ENCODE results near the gene ATXN7. TPM values are rescaled to one million over a fixed set of nuclear protein-coding genes. Genes with fewer than 3 reads are reported as not detected.

ATXN7 gene
- total RNA-seq, 4 donors from 2014 or later: 44.8 to 113 (median 51.0) TPM

DNA sequence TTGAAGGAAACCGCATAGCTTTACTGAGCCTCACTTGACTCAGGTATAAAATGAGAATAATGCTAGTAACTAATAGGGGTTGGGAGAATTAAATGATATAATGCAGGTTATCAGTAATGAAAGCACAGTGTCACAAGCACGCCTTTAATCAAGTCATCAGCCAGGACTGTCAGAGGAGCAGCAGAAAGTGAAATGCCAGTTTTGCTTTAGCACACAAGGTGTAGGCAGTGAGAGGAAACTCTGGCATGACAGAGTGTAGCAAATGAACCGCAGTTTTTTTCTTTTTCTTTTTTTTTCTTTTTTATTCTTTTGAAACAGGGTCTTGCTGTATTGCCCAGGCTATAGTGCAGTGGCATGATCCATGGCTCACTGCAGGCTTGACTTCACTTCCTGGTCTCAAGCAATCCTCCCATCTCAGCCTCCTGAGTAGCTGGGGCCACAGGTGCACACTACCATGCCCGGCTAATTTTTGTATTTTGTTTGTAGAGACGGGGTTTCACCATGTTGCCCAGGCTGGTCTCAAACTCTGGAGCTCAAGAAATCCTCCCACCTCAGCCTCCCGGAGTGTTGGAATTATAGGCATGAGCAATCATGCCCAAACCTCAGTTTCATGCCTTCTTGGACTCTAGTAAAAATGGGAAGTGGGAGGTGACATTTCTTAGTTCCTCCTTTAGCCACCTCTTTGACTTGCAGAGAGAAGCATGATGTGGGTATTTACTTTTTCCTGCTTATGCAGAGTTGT, 58.2 kb downstream of the ATXN7 start:
- H3K27ac ChIP-seq: no peak overlapping the region

DNA sequence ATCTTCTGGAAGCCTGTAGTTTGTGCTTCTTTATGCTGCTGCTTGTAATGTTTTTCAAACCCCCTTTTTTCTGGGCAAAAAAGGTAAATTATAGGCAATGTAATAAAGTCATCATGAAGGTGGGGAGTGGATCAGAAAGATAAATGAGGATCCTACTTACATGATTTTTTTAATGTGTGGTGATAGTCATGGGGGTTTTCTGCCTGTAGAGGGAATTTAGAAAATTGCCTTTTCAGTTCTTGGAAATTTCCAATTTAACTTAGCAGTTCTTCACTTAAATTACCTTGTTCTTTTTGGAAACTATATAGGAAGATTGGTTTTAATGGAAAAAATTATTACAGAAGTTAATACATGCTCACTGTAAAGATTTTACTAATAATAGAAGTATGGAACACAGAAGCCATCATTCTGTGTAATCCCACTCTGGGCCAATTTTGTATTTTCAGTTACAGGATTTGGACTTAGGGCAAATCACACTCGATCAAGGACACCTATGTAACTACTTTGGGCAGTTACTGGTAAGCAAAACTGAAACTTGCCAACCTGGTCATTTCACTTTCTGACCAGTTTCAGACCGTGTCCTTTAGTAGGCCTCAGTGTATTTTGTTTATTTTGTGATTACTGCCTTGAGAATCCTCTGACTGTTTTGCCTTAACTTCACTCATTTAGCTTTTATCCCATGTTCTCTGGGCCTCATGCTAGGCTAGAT, 59.0 kb downstream of the ATXN7 start:
- Histone ChIP-seq H3K27me3 (no peaks in the 10 kb centered on the region), H3K4me1 (peaks cover 0 to 3% (median 0%) of the 10 kb centered on the region in 4 donors), H3K27ac (no peak overlapping the region), H3K4me3 (no peak overlapping the region), H3K36me3 (peaks cover 0 to 18% (median 0%) of the 10 kb centered on the region in 4 donors), H3K9me3 (no peaks in the 10 kb centered on the region)
- intact Hi-C loops (cut with DNase I; ENCODE audit: low total_unique reads) (no loop called here), in situ Hi-C loops (cut with MboI; ENCODE audit: low pct_ligation_motif_present in 1 of 4, low pct_unique_long_range_greater_than_20kb in 1 of 4, low sequenced_read_pairs in 3 of 4) (no loop called here)
- 59 to 67% methylated on average over 2 of the region's 2 CpGs for WGBS, 2 donors (ENCODE audit: low coverage in 1 of 2)
- DNase-seq: no peak
- TF ChIP-seq, protein P1, sequence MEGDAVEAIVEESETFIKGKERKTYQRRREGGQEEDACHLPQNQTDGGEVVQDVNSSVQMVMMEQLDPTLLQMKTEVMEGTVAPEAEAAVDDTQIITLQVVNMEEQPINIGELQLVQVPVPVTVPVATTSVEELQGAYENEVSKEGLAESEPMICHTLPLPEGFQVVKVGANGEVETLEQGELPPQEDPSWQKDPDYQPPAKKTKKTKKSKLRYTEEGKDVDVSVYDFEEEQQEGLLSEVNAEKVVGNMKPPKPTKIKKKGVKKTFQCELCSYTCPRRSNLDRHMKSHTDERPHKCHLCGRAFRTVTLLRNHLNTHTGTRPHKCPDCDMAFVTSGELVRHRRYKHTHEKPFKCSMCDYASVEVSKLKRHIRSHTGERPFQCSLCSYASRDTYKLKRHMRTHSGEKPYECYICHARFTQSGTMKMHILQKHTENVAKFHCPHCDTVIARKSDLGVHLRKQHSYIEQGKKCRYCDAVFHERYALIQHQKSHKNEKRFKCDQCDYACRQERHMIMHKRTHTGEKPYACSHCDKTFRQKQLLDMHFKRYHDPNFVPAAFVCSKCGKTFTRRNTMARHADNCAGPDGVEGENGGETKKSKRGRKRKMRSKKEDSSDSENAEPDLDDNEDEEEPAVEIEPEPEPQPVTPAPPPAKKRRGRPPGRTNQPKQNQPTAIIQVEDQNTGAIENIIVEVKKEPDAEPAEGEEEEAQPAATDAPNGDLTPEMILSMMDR (IDR thresholded peaks at IDR 0.05): no peak
- TF ChIP-seq EP300 (IDR thresholded peaks at IDR 0.05; ENCODE audit: low read depth) (no peak), POLR2AphosphoS5 (IDR thresholded peaks at IDR 0.05) (no peak), POLR2A (IDR thresholded peaks at IDR 0.05) (no peak)

More for the DNA sequence above, 58.2 kb downstream of the ATXN7 start:
- intact Hi-C loops (cut with DNase I; ENCODE audit: low total_unique reads) (no loop called here), in situ Hi-C loops (cut with MboI; ENCODE audit: low pct_ligation_motif_present in 1 of 4, low pct_unique_long_range_greater_than_20kb in 1 of 4, low sequenced_read_pairs in 3 of 4) (no loop called here)
- H3K4me3 ChIP-seq: no peak overlapping the region
- no peak for DNase-seq
- TF ChIP-seq EP300 (IDR thresholded peaks at IDR 0.05; ENCODE audit: low read depth) (no peak), POLR2A (IDR thresholded peaks at IDR 0.05) (no peak)
- peaks cover 0 to 23% (median 0%) of the 10 kb centered on the region in 4 donors for H3K36me3 ChIP-seq
- 85 to 86% methylated on average over 4 to 6 of the region's 6 CpGs for WGBS, 2 donors (ENCODE audit: low coverage in 1 of 2)
- H3K27me3 ChIP-seq: no peaks in the 10 kb centered on the region
- peaks cover 0 to 3% (median 0%) of the 10 kb centered on the region in 4 donors for H3K4me1 ChIP-seq
- H3K9me3 ChIP-seq: no peaks in the 10 kb centered on the region

DNA sequence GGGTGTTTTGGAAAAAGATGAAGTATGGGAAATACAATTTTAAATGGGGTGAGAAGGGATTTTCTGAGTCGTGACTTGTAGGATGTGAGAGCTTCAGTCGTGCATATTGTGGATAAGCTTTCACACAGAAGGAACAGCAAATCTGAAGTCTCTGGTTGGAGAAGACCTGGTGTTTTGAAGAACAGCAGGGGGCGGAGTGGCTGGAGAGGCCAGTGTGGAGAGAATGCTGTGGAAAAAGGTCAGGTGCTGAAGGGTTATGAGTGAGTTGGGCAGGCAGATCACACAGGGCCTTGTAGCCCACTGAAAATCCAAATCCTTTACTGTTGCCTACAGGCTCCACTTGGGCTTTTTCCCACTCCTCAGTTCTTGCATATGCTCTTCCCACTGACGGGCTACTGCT, 62.6 kb downstream of the ATXN7 start:
- DNase-seq: no peak
- 92 to 100% methylated on average over 4 of the region's 4 CpGs for WGBS, 2 donors (ENCODE audit: low coverage in 1 of 2)
- no peak for TF ChIP-seq EP300 (IDR thresholded peaks at IDR 0.05; ENCODE audit: low read depth)
- no peak for TF ChIP-seq POLR2AphosphoS5 (IDR thresholded peaks at IDR 0.05)
- TF ChIP-seq, protein P1 (IDR thresholded peaks at IDR 0.05): no peak
- TF ChIP-seq POLR2A (IDR thresholded peaks at IDR 0.05): no peak
- no peak overlapping the region for H3K4me3 ChIP-seq
- intact Hi-C loops (cut with DNase I; ENCODE audit: low total_unique reads): no loop called here
- H3K27me3 ChIP-seq: no peaks in the 10 kb centered on the region
- in situ Hi-C loops (cut with MboI; ENCODE audit: low pct_ligation_motif_present in 1 of 4, low pct_unique_long_range_greater_than_20kb in 1 of 4, low sequenced_read_pairs in 3 of 4): no loop called here
- peaks cover 0 to 13% (median 0%) of the 10 kb centered on the region in 4 donors for H3K36me3 ChIP-seq
- H3K4me1 ChIP-seq: peaks cover 0 to 11% (median 0%) of the 10 kb centered on the region in 4 donors
- no peaks in the 10 kb centered on the region for H3K9me3 ChIP-seq
- H3K27ac ChIP-seq: no peak overlapping the region

DNA sequence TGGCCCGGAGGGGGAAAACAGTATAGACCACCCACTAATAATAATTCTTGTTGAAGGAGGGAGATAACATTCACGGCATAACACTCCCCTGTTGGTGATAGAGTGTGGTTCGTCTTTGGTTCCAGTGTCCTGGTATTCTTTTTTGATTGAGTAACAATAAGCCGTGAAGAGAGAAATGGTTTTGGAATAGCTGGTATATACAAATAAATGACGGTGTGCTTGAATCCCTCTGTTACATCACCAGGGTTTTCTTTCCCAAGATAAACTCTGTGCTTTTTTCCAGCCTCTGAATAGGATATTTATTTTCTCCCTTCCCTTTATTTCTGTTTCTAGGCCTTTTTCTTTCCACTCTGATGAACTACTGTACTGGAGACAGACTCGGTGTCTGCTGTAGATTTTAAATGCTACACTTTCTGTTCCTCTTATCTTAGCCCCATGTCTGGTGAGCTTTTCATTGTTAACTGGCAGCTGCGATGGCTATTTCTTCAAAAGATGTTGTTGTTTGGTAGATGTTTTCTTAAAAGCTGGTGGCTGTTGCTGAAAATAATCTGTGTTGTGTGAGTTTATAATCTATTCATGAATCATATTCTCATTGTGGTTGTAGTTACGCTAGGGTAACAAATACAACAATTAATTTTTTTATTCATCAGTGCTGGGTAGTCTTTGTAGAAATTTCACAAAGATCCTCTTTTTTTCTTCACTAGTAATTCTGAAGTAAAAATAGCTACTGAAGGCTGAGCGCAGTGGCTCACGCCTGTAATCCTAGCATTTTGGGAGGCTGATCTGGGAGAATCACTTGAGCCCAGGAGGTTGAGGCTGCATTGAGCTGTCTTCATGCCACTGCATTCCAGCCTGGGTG, 64.0 kb downstream of the ATXN7 start:
- in situ Hi-C loops (cut with MboI; ENCODE audit: low pct_ligation_motif_present in 1 of 4, low pct_unique_long_range_greater_than_20kb in 1 of 4, low sequenced_read_pairs in 3 of 4): no loop called here
- WGBS, 2 donors (ENCODE audit: low coverage in 1 of 2): 66 to 70% methylated on average over 6 to 10 of the region's 10 CpGs
- no peak overlapping the region for H3K4me3 ChIP-seq
- H3K27ac ChIP-seq: no peak overlapping the region
- no peak for DNase-seq
- no peaks in the 10 kb centered on the region for H3K9me3 ChIP-seq
- H3K27me3 ChIP-seq: no peaks in the 10 kb centered on the region
- peaks cover 1 to 24% (median 6%) of the 10 kb centered on the region in 4 donors for H3K4me1 ChIP-seq
- intact Hi-C loops (cut with DNase I; ENCODE audit: low total_unique reads): no loop called here
- TF ChIP-seq EP300 (IDR thresholded peaks at IDR 0.05; ENCODE audit: low read depth) (no peak), POLR2AphosphoS5 (IDR thresholded peaks at IDR 0.05) (no peak), POLR2A (IDR thresholded peaks at IDR 0.05) (no peak)
- TF ChIP-seq, protein P1 (IDR thresholded peaks at IDR 0.05): no peak
- peaks cover 0 to 4% (median 0%) of the 10 kb centered on the region in 4 donors for H3K36me3 ChIP-seq
